ENCODE measurements around the gene CTNNBL1. TPM values are rescaled to one million over a fixed set of nuclear protein-coding genes. Genes with fewer than 3 reads are reported as not detected.

CTNNBL1 gene
- total RNA-seq, 2 donors from 2014 or later, result 68.6 to 68.7 TPM

DNA sequence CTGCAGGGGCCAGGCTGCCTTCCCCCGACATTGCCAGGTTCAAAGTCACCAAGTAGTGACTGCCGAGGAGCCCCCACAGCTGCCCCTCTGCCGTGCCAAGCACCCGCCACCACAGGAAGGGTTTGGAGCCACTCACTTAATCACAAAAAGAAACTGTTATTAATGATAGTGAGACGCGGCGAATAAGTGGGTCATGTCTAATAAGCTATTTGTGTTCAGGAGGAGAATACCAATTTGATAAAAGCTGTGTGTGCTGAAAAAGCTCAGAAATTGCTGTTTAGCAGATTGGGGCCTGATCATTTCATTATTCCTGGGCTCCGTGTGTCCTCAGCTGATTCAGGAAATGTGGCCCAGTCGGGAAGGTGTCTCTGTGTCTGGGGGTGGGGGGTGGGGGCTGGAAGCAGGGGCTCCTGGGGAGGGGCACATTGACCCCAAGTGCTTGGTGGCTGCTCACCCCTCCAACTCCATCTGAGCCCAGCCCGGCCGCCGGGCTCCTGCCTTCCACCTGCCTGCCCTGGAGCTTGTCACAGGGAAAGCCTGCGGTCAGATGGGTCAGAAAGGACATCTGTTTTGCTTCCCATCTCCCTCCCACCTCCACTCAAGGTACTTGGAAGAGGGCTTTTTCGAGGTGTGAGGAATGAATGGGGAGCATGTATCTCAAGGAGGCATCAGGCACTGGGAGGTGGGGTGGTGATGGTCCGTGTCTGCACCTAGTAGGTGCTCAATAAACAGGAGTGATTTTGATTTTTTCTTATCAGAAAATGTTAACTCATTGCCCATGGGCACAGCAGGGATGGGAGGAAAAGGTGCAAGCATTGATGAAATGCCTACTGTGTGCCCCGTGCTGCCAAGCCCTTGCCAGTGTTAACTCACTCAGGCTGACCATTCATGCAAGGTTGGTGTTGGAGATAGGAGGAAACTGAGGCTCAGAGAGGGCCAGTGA, 212.1 kb downstream of the CTNNBL1 start:
- H3K4me3 Mint-ChIP-seq, result no peak overlapping the region
- H3K4me1 ChIP-seq (ENCODE audit: control insufficient read depth, insufficient read depth, low read length), result no peaks in the 10 kb centered on the region
- H3K9ac ChIP-seq (ENCODE audit: extremely low read depth, low read length, poor library complexity, severe bottlenecking), result no peak overlapping the region
- no peak overlapping the region for H3K27ac Mint-ChIP-seq
- H3K36me3 ChIP-seq (ENCODE audit: control insufficient read depth, insufficient read depth, low read length), result no peaks in the 10 kb centered on the region
- no peaks in the 10 kb centered on the region for H3K9me3 ChIP-seq (ENCODE audit: control insufficient read depth, low read length)
- no peaks in the 10 kb centered on the region for H3K36me3 Mint-ChIP-seq (ENCODE audit: low read depth)
- H3K4me1 Mint-ChIP-seq, result peaks cover 12% of the 10 kb centered on the region
- peaks cover 31% of the 10 kb centered on the region for H3K27me3 ChIP-seq (ENCODE audit: control insufficient read depth, insufficient read depth, low read length, poor library complexity, severe bottlenecking)
- peaks cover 51% of the 10 kb centered on the region for H3K27me3 Mint-ChIP-seq (ENCODE audit: insufficient read depth)
- peak overlapping the region; percentile 93 for H3K27ac ChIP-seq (ENCODE audit: low read depth, low read length)
- WGBS, 2 experiments (ENCODE audit: insufficient coverage in 1 of 2, insufficient read length in 1 of 2), result 90 to 96% methylated on average over 10 to 16 of the region's 16 CpGs
- DNase-seq, result no peak
- TF ChIP-seq, protein P1, sequence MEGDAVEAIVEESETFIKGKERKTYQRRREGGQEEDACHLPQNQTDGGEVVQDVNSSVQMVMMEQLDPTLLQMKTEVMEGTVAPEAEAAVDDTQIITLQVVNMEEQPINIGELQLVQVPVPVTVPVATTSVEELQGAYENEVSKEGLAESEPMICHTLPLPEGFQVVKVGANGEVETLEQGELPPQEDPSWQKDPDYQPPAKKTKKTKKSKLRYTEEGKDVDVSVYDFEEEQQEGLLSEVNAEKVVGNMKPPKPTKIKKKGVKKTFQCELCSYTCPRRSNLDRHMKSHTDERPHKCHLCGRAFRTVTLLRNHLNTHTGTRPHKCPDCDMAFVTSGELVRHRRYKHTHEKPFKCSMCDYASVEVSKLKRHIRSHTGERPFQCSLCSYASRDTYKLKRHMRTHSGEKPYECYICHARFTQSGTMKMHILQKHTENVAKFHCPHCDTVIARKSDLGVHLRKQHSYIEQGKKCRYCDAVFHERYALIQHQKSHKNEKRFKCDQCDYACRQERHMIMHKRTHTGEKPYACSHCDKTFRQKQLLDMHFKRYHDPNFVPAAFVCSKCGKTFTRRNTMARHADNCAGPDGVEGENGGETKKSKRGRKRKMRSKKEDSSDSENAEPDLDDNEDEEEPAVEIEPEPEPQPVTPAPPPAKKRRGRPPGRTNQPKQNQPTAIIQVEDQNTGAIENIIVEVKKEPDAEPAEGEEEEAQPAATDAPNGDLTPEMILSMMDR (conservative IDR thresholded peaks at IDR 0.05), result no peak
- no peaks in the 10 kb centered on the region for H3K9me3 Mint-ChIP-seq
- no peak overlapping the region for H3K4me3 ChIP-seq (ENCODE audit: low read length)

DNA sequence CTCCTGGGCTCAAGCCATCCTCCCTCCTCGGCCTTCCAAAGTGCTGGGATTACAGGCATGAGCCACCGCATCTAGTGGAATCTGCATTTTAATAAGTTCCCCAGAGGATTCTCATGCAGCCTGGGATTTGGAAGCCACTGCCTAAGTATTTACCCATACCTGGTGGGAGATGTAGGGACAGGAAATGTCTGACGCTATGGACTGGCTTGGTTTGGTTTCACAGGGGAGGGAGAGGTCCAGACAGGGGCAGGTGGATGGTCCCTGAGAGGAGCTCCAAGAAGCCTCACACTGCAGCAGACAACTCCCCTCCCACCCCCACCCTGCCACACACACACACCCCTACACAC, 213.5 kb downstream of the CTNNBL1 start:
- H3K4me3 ChIP-seq (ENCODE audit: low read length), result no peak overlapping the region

DNA sequence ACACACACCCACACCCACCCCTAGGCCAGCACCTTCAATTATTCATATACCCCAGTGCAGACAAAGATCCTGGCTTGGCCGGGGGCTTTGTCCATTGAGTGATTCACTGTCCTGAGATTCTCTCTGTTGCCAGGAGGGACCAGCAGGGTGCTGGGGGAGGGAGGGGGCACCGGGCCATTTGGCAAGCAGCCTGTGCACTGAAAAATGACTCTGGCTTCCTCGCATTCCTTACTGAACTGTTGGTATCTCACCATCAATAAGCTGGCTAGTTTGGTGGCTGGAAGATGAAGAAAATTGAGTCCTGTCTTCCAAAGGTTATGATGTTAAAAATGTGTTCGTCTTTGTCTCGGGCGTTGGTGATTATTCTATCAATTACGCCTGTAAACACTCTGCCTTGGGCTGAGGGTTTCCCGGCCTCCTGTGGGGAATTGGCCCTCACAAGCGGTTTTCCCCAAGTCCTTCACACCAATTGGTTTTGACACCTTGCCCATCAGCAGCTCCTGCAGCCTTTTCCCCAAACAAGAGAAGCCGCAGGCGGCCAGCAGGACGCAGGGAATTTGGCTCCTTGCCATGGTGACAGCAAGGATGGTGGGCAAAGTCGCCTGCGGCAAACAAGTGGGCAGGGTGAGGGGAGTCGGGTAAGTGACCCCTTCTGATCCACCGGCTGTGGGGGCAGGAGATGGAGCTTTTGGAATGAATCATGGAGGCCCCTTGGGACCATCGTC, 214.0 kb downstream of the CTNNBL1 start:
- Mint-ChIP-seq H3K4me3 (no peak overlapping the region), H3K4me1 (peaks cover 18% of the 10 kb centered on the region), H3K36me3 (ENCODE audit: low read depth) (no peaks in the 10 kb centered on the region), H3K27ac (no peak overlapping the region), H3K9me3 (no peaks in the 10 kb centered on the region), H3K27me3 (ENCODE audit: insufficient read depth) (peaks cover 47% of the 10 kb centered on the region)
- no peak overlapping the region for H3K4me3 ChIP-seq (ENCODE audit: low read length)
- peak overlapping the region; percentile 93 for H3K27ac ChIP-seq (ENCODE audit: low read depth, low read length)
- H3K9me3 ChIP-seq (ENCODE audit: control insufficient read depth, low read length), result no peaks in the 10 kb centered on the region
- H3K27me3 ChIP-seq (ENCODE audit: control insufficient read depth, insufficient read depth, low read length, poor library complexity, severe bottlenecking), result peaks cover 29% of the 10 kb centered on the region
- H3K36me3 ChIP-seq (ENCODE audit: control insufficient read depth, insufficient read depth, low read length), result no peaks in the 10 kb centered on the region
- 55 to 62% methylated on average over 14 to 17 of the region's 17 CpGs for WGBS, 2 experiments (ENCODE audit: insufficient coverage in 1 of 2, insufficient read length in 1 of 2)
- TF ChIP-seq, protein P1 (conservative IDR thresholded peaks at IDR 0.05), result no peak
- DNase-seq, result peak; percentile 82
- no peak overlapping the region for H3K9ac ChIP-seq (ENCODE audit: extremely low read depth, low read length, poor library complexity, severe bottlenecking)
- H3K4me1 ChIP-seq (ENCODE audit: control insufficient read depth, insufficient read depth, low read length), result no peaks in the 10 kb centered on the region

More for the DNA sequence above, 213.5 kb downstream of the CTNNBL1 start:
- H3K4me3 Mint-ChIP-seq, result no peak overlapping the region
- Histone ChIP-seq H3K27ac (ENCODE audit: low read depth, low read length) (peak overlapping the region; percentile 93), H3K27me3 (ENCODE audit: control insufficient read depth, insufficient read depth, low read length, poor library complexity, severe bottlenecking) (peaks cover 29% of the 10 kb centered on the region), H3K9me3 (ENCODE audit: control insufficient read depth, low read length) (no peaks in the 10 kb centered on the region), H3K9ac (ENCODE audit: extremely low read depth, low read length, poor library complexity, severe bottlenecking) (no peak overlapping the region), H3K36me3 (ENCODE audit: control insufficient read depth, insufficient read depth, low read length) (no peaks in the 10 kb centered on the region), H3K4me1 (ENCODE audit: control insufficient read depth, insufficient read depth, low read length) (no peaks in the 10 kb centered on the region)
- no peak for DNase-seq
- no peak overlapping the region for H3K27ac Mint-ChIP-seq
- H3K4me1 Mint-ChIP-seq, result peaks cover 17% of the 10 kb centered on the region
- no peaks in the 10 kb centered on the region for H3K36me3 Mint-ChIP-seq (ENCODE audit: low read depth)
- TF ChIP-seq, protein P1 (conservative IDR thresholded peaks at IDR 0.05), result no peak
- 40 to 59% methylated on average over 2 to 3 of the region's 3 CpGs for WGBS, 2 experiments (ENCODE audit: insufficient coverage in 1 of 2, insufficient read length in 1 of 2)
- H3K9me3 Mint-ChIP-seq, result no peaks in the 10 kb centered on the region
- peaks cover 47% of the 10 kb centered on the region for H3K27me3 Mint-ChIP-seq (ENCODE audit: insufficient read depth)

Measured in endodermal cell (in vitro differentiated cells).